ENCODE data around the gene ATP6V1G2.

Gene ATP6V1G2

DNA sequence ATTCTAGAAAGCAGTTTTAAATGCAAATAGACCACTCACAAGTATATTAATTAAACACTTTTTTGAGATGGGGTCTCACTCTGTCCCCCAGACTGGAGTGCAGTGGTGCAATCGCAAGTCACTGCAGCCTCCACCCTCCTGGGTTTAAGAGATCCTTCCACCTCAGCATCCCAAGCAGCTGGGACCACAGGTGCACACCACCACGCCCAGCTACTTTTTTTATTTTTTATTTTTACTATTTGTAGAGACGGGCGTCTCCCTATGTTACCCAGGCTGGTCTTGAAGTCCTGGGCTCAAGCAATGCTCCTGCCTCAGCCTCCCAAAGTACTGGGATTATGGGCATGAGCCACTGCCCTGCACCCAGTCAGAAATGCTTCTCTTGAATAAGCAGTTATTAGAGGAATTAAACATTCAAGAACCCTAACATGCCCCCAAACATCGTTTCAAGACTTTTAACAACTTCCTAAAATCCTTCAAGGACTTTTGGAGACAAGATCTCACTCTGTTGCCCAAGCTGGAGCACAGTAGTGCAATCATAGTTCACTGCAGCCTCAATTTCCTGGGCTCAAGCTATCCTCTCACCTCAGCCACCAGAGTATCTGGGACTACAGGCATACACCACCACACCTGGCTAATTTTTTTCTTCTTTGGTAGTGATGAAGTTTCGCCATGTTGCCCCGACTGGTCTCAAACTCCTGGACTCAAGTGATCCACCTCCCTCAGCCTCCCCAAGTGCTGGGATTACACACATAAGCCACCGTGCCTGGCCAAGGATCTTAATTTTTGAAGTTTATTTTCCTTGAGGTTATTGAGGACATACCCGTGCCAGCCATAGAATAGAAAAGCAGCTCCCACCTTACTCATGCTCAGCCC lies 14.4 kb downstream of the ATP6V1G2 start:
- TF ChIP-seq ZSCAN23 (tag by site-specific recombination; IDR thresholded peaks at IDR 0.05), result no peak
- TF ChIP-seq IKZF3 (tag by site-specific recombination; IDR thresholded peaks at IDR 0.05), result 0 out of 2 replicates have a peak, but pooled peaks have one; percentile 5
- TF ChIP-seq, protein P1, sequence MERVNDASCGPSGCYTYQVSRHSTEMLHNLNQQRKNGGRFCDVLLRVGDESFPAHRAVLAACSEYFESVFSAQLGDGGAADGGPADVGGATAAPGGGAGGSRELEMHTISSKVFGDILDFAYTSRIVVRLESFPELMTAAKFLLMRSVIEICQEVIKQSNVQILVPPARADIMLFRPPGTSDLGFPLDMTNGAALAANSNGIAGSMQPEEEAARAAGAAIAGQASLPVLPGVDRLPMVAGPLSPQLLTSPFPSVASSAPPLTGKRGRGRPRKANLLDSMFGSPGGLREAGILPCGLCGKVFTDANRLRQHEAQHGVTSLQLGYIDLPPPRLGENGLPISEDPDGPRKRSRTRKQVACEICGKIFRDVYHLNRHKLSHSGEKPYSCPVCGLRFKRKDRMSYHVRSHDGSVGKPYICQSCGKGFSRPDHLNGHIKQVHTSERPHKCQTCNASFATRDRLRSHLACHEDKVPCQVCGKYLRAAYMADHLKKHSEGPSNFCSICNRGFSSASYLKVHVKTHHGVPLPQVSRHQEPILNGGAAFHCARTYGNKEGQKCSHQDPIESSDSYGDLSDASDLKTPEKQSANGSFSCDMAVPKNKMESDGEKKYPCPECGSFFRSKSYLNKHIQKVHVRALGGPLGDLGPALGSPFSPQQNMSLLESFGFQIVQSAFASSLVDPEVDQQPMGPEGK (tag by site-specific recombination; IDR thresholded peaks at IDR 0.05), result no peak
- TF ChIP-seq AEBP2 (tag by site-specific recombination; IDR thresholded peaks at IDR 0.05; ENCODE audit: borderline replicate concordance), result no peak
- TF ChIP-seq WT1 (tag by site-specific recombination; IDR thresholded peaks at IDR 0.05), result peak; percentile 43; the same call in 1 of the 2 replicates
- TF ChIP-seq SP3 (tag by site-specific recombination; IDR thresholded peaks at IDR 0.05), result no peak
- no peak for TF ChIP-seq ZNF274 (IDR thresholded peaks at IDR 0.05; ENCODE audit: low read length)
- TF ChIP-seq ZNF274 (tag by site-specific recombination; IDR thresholded peaks at IDR 0.05; ENCODE audit: borderline replicate concordance), result no peak
- TF ChIP-seq, protein P2, sequence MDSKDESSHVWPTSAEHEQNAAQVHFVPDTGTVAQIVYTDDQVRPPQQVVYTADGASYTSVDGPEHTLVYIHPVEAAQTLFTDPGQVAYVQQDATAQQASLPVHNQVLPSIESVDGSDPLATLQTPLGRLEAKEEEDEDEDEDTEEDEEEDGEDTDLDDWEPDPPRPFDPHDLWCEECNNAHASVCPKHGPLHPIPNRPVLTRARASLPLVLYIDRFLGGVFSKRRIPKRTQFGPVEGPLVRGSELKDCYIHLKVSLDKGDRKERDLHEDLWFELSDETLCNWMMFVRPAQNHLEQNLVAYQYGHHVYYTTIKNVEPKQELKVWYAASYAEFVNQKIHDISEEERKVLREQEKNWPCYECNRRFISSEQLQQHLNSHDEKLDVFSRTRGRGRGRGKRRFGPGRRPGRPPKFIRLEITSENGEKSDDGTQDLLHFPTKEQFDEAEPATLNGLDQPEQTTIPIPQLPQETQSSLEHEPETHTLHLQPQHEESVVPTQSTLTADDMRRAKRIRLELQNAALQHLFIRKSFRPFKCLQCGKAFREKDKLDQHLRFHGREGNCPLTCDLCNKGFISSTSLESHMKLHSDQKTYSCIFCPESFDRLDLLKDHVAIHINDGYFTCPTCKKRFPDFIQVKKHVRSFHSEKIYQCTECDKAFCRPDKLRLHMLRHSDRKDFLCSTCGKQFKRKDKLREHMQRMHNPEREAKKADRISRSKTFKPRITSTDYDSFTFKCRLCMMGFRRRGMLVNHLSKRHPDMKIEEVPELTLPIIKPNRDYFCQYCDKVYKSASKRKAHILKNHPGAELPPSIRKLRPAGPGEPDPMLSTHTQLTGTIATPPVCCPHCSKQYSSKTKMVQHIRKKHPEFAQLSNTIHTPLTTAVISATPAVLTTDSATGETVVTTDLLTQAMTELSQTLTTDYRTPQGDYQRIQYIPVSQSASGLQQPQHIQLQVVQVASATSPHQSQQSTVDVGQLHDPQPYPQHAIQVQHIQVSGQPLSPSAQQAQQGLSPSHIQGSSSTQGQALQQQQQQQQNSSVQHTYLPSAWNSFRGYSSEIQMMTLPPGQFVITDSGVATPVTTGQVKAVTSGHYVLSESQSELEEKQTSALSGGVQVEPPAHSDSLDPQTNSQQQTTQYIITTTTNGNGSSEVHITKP (tag by site-specific recombination; IDR thresholded peaks at IDR 0.05), result peak; percentile 74
- TF ChIP-seq ZNF2 (tag by site-specific recombination; IDR thresholded peaks at IDR 0.05), result no peak
- TF ChIP-seq ZNF624 (tag by site-specific recombination; IDR thresholded peaks at IDR 0.05), result no peak
- no peak for TF ChIP-seq HOXD13 (CRISPR knock-in tag; IDR thresholded peaks at IDR 0.05; ENCODE audit: borderline replicate concordance)
- no peak for TF ChIP-seq ZNF692 (tag by site-specific recombination; IDR thresholded peaks at IDR 0.05)
- TF ChIP-seq, protein P3, sequence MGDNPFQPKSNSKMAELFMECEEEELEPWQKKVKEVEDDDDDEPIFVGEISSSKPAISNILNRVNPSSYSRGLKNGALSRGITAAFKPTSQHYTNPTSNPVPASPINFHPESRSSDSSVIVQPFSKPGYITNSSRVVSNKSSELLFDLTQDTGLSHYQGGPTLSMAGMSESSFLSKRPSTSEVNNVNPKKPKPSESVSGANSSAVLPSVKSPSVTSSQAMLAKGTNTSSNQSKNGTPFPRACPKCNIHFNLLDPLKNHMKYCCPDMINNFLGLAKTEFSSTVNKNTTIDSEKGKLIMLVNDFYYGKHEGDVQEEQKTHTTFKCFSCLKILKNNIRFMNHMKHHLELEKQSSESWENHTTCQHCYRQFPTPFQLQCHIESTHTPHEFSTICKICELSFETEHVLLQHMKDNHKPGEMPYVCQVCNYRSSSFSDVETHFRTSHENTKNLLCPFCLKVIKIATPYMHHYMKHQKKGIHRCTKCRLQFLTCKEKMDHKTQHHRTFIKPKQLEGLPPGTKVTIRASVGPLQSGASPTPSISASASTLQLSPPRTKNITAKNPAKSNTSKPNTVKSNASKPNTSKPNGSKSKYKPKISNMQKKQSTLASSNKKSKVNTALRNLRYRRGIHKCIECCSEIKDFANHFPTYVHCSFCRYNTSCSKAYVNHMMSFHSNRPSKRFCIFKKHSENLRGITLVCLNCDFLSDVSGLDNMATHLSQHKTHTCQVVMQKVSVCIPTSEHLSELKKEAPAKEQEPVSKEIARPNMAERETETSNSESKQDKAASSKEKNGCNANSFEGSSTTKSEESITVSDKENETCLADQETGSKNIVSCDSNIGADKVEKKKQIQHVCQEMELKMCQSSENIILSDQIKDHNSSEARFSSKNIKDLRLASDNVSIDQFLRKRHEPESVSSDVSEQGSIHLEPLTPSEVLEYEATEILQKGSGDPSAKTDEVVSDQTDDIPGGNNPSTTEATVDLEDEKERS (tag by site-specific recombination; IDR thresholded peaks at IDR 0.05), result no peak
- ChIA-PET CTCF (interaction anchor here (0.8 to 1.6 kb wide), 4 partner anchors 15 to 158 kb away, joined by 3 read pairs; partner anchors contain the start of gene ATP6V1G2), POLR2A (interaction anchor here (0.6 to 6.3 kb wide), 8 partner anchors 10 to 1440 kb away, joined by 3 to 112 read pairs (median 4); partner anchors contain the start of genes ATP6V1G2, DDX39B, LSM2 and MICB)

More for the DNA sequence above, 14.4 kb downstream of the ATP6V1G2 start:
- no peak overlapping the region for H3K4me3 ChIP-seq (ENCODE audit: low read depth, low read length)
- no peaks in the 10 kb centered on the region for H3K9me3 ChIP-seq (ENCODE audit: control insufficient read depth, insufficient read depth, low read depth, low read length)
- no peaks in the 10 kb centered on the region; the same call in 1 of the 2 replicates for H3K4me1 ChIP-seq (ENCODE audit: control insufficient read depth, insufficient read depth, low read length)
- peaks cover 62 to 80% of the 10 kb centered on the region in 2 experiments for H3K36me3 ChIP-seq (ENCODE audit: control insufficient read depth in 2 of 2, insufficient read depth in 1 of 2, low read length in 2 of 2)
- no peak overlapping the region for H3K27ac ChIP-seq (ENCODE audit: extremely low read depth, low read depth, low read length)

Data from HEK293 (cell line).